Measurements from ENCODE around the gene TAL1.
"Not testable (repeated sequence)": the region's sequence is repeated elsewhere in the genome, so short reads cannot be mapped to it uniquely, and the experiment has no call there.

The TAL1 gene

DNA sequence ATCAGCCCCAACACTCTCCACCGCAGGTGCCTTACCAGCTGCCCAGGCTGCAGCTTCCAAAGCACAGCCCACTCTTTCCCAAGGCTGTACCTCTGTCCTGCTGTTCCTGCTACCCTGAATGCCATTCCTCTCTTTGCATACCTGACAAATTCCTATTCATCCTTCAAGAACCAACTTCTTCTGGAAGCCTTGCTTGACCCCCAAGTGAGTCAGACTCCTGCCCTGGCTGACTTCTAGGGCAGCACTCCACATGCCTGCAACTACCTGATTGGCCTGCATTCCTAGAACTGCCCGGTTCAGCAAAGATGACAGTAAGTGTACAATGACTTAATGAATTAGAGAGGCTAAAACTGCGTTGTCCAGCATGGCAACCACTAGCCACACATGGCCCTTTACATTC is 21.4 kb downstream of the TAL1 start:
- no peak for DNase-seq

- no peak for DNase-seq
These were observed 22.2 kb downstream of the TAL1 start for GRCh38 chr1:47209725-47210325.

DNA sequence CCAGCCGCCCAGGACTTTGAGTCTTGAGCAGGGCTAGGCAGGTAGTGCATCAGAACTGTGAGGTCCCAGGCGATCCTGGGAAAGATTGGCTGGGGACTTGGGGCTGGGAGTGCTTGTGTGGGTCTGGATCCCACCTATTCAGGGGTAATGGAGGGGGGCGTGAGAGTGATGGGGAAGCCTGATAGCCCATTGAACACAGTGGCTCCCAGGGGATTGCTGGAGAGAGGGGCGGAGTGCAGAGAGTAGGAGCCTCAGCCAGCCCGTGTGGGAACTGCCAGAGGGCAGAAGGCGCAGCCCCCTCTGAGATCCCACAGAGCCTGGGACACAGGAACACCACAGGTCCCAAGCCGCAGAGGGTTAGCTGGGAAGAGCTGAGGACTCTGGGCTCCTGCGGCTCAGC is 22.9 kb downstream of the TAL1 start:
- no peak for DNase-seq

DNA sequence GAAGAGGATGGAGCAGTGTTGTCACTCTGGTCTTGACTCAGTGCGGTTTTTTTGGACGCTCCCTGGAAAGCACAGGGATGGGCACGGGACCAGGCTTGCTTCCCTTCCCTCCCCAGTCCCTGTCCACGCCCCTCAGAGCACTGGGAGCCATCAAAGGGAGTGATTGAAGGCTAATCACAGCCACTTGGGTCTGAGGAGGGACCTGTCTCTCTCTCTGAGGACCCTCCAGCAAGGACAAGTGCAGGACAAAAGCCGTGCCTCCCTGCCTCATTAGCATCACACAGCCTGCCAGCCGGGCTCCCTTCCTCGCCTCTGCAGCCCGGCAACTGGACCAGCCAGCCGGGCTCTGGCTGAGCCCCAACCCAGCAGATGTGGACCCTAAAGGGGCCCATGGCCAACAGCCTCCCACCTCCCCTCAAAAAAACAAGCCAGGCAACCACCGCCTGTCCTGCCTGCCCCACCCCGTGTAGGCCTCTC is 23.6 kb downstream of the TAL1 start:
- DNase-seq, result no peak

- DNase-seq, result no peak
These were observed 24.1 kb downstream of the TAL1 start for GRCh38 chr1:47207803-47208373.

- DNase-seq, result no peak
These were observed 26.1 kb downstream of the TAL1 start for GRCh38 chr1:47205918-47206317.

DNA sequence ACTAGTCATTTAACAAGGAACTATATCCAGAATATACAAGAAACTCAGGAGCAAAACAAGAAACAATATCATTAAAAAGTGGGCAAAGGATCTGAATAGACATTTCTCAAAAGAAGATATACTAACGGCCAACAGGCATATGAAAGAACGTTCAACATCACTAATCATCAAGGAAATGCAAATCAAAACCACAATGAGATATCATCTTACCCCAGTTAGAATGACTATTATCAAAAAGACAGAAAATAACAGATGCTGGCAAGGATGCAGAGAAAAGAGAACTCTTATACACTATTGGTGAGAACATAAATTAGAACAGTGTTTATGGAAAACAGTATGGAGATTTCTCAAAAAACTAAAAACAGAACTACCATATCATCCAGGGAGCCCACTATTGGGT is 28.5 kb downstream of the TAL1 start:
- not testable (repeated sequence) for DNase-seq

GRCh38 chr1:47201179-47201578 is 30.8 kb downstream of the TAL1 start:
- no peak for DNase-seq

- no peak for DNase-seq
These were observed 33.8 kb downstream of the TAL1 start for GRCh38 chr1:47198214-47198613.

GRCh38 chr1:47196622-47197021 is 35.4 kb downstream of the TAL1 start:
- DNase-seq, result no peak

DNA sequence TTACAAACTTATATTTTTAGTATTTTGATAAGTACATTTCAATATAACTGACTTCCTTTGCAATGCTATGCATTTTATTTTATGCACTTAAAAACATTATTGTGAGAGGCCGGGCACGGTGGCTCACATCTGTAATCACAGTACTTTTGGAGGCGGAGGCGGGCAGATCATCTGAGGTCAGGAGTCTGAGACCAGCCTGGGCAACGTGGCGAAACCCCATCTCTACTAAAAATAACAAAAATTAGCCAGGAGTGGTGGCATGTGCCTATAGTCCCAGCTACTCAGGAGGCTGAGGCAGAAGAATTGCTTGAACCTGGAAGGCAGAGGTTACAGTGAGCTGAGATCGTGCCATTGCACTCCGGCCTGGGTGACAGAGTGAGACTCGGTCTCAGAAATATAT is 36.0 kb downstream of the TAL1 start:
- DNase-seq, result not testable (repeated sequence)

DNA sequence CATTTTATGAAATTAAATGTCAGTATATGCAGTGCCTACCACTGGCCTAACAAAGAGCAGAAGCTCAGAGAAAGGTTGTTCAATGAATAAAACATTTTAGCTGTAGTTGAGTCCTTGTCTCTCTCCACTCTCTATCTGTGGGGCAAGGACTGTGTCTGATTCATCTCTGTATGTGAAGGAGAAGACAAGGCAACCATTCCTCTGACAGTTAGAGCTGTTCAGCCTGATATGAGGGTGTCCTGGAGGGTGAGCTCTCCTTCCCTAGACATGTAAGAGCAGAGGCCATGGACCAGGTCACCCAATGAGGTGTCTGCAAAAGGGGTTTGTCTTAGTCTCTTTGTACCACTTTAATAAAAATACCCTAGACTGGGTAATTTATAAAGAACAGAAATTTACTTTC is 37.7 kb downstream of the TAL1 start:
- no peak for DNase-seq

DNA sequence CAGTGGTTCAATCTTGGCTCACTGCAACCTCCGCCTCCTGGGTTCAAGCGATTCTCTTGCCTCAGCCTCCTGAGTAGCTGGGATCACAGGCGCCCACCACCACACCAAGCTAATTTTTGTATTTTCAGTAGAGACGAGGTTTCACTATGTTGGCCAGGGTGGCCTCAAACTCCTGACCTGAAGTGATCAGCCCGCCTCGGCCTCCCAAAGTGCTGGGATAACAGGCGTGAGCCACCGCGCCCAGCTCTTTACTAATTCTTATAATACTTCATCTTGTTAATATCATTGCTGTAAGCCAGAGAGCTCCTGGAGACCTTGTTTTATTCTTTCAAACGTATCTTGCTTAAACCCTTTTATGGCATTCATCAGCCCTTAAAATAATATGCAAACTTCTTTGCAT is 38.5 kb downstream of the TAL1 start:
- not testable (repeated sequence) for DNase-seq

DNA sequence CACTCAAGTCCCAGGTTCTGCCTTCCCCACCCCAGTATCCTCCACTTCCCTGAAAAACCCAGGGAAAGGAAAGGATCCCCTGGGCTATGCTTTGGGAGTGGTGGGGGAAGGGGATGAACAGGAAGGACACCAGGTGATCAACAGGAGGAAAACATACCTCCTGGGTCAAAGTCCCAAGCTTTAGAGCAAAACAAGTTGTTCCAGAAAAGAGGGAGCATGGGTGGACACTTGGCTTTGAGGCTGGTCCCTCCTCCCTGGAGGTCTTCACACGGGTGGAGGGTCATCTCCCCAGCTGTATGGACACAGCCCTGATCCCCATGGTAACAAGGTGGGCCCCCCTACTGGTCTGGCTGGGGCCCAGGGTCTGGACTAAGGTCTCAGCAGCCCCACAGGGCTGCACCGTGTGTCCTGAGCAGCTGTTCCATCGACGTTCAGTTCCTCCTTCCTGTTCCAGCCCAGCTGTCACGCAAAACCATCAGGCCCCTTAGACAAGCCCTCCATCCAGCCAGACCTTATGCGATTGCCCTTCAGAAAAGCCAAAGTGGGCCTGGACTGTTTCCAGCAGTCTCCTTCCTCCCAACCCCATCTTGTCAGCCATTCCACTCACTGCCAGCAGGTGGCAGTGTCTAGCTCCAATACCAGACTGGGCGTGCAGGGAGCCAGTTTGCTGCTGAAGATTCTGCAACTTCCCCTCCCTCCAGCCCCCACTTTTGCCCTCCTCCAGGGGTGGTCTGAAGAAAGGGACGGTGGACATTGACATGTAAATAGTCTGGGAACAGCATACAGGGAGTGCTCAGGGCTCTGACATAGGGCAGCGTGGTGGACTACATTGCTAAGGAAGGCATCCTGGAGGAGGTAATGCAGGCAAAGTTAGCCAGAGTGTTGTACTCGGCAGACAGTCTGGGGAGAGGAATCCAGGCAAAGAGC is 39.3 kb downstream of the TAL1 start:
- DNase-seq, result peak; percentile 80

DNA sequence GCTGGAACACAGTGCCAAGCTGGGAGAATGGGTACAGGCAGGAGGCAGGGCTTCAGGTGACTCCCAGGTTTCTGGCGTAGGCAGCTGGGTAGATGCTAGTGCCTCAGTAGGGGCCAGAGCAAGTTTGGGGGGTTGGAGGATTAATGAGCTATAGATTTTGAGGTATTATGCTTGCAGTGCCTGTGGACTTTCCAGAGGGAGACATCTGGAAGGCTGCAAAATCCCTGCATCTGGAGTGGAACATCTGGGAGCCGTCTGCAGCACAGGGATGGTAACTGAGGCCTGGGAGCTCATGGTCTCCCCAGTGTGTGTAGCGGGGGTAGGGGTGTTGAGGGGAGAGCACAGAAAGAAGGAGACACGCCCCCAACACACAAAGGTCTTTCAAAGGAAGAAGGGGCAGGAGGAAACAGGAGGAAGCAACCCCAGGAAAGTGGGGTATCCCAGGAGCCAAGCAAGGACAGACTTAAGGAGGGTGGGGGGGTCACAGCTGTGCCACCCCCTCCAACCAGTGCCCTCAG is 40.0 kb downstream of the TAL1 start:
- DNase-seq, result no peak

GRCh38 chr1:47190857-47191256 is 41.2 kb downstream of the TAL1 start:
- DNase-seq, result no peak

DNA sequence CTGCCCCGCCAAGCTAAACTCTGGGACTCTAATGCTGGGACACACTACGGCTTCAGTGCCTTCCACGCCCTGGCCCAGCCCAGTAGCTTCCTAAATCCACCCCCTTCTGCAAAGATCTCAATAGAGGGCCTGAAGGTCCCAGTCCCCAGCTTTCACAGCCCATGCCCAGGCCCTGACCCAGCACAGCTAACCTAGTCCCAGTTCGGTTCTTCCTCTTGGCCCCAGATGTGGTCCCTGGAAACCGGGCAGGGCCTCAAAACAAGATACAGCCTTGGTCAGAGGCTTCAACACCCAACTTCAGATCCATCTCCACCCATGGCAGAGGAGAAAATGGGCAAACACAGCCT is 41.5 kb downstream of the TAL1 start:
- no peak for DNase-seq

DNA sequence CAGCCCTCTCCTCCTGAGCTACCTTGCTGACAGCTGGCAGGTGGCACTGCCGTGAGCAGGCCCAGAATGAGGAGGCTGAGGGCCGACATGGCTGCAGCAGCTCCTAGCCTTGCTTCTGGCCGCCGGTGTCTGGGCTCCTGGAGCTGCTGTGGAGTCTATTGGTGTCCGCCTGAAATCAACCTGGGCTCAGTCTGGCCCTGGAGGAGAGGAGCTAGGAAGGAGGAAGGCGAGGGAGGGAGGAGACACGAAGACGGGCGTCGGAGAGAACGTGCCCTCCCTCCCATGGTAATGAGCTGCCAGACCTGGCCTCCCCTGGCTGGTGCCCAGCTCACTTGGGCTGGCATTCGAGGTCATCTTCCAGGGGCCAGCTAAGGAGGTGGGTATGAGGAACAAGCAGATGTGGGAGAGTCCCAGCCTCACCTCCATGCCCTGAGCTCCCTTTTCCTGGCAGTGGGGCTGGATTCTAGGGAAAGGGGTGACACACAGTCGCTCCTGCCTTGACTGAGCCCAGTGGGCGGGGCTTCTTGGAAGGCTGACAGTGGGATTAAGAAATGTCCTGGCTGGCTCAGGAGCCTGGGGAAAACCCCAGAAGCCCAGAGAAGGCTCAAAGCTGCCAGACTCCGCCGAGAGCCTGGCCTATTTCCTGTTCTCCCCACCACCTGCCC is 42.0 kb downstream of the TAL1 start, which contains the start of gene PDZK1IP1:
TSS of gene PDZK1IP1 (minus strand) at position 193 of the 665 bp plus-strand sequence. CDS start at position 89, 104 bp downstream.
- peak; percentile 47 for DNase-seq

- no peak for DNase-seq
These were observed 42.9 kb downstream of the TAL1 start for GRCh38 chr1:47188791-47189785.

- no peak for DNase-seq
These were observed 44.1 kb downstream of the TAL1 start for GRCh38 chr1:47187926-47188250.

DNA sequence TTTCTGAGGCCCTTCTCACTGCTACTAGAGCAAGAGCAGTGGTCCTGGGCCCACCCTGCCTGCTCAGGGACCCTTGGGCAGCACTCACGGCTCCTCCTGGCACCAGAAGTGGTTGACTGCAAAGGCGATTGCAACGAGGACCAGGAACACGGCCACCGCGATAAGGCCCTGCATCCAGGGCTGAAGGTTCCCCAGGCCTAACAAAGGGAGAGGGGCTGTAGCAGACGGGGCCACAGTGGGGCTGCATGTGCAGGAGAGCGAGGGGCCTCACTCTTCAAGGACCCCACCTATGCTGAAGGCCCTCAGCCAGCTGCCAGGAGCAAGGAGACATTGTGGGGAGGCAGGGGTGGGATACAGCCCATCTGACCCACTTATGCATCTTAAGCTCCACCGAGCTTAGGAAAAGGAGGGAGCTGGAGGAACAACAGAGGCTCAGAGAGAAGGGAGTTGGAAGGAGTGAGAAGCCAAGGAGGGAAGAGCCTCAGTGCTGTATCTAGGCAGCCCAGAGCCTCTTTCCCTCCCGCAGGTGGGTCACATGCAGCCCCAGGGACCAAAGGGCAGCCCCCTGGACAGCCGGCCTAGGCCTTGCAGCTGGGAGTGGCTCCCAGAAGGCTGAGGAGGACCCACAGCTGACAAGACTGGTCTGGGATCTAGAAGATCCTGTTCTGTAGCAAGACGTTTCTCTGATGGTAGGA is 44.6 kb downstream of the TAL1 start:
- no peak for DNase-seq
